Lower leg skin (tissue), 3 donors: Measurements from ENCODE around the gene FGF18.

Experiments
- CTCF ChIP-seq, 3 donors: fragments of 450-650 bp; IDR thresholded peaks; one replicate each; pipeline ENCODE4 v1.5.1; 2016; ENCODE audit warnings: antibody characterized with exemption in 3 of 3, mild to moderate bottlenecking in 3 of 3, moderate library complexity in 2 of 3
- POLR2A ChIP-seq, 2 donors: fragments of 450-650 bp; IDR thresholded peaks; one replicate each; pipeline ENCODE4 v1.6.1; 2016 to 2017; ENCODE audit warnings: antibody characterized with exemption in 2 of 2, mild to moderate bottlenecking in 1 of 2, moderate library complexity in 1 of 2

- TF ChIP-seq CTCF (IDR thresholded peaks at IDR 0.05) (no peak), POLR2A (IDR thresholded peaks at IDR 0.05) (no peak)
Observed at GRCh38 chr5:171412186-171412585, 7.3 kb upstream of the FGF18 start.
